GM21367 (cell line): ENCODE data around the gene JAKMIP3.
"Not testable (repeated sequence)": the region's sequence is repeated elsewhere in the genome, so short reads cannot be mapped to it uniquely, and the experiment has no call there.

ENCODE experiments used
- ATAC-seq: cut with Tn5 transposase; IDR thresholded peaks from one replicate; pipeline ENCODE4 v1.9.1; 2021; ENCODE audit not compliant: unreplicated experiment

JAKMIP3 gene

DNA sequence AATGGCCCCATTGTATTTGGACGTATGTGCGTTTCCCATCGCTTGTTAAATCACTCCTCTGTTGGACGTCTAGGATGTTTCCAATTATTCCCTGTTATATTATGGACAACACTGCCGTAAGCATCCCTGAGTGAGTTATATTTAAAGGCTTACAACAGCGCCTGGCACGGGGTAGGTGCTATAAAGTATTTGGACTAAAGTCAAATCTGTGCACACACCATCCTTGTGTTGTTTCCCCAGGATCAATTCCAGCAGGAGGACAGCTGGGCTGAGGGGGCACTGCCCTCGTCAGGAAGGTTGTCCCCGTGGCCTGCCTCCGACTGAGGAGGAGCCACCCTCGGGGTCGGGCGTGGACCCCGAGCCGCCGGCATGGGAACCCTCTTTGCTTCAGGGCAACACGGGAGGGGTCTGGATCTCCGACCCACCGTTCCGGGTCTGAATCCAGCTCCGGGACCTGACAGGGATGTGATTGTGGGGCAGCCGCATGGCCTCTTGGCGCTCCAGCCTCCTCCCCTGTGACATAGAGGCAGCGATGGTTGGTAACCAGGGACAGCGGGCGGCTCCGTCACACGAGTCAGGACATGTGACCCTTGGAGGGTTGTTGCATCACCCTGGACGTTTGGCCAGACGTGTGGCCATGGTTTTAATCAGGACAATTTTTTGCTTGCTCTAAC lies 1.5 kb upstream of the JAKMIP3 start:
- ATAC-seq = no peak

DNA sequence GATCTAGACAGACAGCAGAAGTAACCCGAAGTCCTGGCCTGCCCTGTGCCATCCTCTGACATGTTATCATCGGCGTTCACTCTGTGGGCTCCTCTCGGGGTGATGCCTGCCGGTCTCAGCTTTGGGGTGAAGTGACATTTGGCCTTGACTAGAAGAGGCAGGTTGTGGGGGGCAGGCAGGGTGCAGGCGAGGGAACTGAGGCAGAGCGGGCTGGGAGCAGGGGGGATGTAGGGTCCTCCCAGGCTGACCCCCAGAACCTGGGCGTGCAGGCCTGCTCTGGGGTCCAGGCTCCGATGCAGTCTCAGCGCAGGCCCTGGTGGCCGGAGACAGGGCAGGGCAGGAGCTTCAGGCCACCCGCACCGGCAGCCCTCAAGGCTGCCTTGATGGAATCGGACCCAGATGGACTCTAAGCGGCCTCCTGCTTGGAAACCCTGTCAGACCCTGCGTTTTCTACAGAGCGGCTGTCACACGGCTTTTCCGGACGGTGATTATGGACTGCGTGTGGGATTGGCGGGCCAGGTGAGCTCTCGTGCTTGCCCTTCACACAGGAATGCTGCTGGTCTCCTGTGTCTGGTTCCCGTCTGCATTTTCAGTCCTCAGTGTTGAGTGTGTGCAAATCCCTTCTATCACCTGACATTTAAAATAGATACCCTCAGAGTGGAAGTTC lies 842 bp upstream of the JAKMIP3 start:
- no peak for ATAC-seq

DNA sequence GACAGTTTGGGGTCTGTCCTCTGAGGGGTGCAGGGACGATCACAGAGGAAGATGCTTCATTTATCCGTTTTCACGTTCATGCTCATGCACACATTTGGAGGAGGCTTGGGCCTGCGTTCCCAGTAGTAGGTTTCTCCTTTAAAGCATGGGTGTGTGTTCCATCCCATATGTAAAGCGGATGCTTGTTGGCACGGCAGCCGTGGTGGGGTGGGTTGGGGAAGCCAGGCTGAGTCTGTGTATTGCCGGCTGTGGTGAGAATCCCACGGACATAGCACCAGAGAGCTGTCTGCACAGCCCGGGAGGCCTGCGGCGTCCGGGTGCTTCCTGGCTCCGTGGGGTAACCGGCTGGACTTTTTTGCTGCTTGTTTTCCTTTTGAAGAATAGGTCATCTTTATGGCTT lies 440 bp downstream of the JAKMIP3 start:
- ATAC-seq = no peak

DNA sequence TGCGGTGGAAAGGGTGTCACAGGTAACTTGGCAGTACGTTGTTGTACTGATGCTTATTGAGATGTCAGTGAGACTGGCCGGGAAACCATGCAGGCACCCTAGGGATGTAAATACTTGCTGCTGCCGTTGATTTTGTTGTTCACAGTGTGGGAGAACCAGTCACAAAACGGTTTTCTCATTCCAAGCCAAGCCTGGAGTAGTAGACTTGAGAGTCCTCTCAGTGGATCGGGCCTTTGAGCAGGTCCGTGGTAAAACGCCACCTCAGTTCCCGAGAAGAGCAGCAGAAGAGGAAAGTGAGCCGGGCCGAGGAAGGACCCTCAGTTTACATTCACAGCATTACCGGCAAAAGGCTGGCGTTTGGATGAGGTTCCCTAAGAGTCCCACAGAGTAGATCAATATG lies 1.1 kb downstream of the JAKMIP3 start:
- no peak for ATAC-seq

GRCh38 chr10:132068431-132069121 lies 2.8 kb downstream of the JAKMIP3 start:
- no peak for ATAC-seq

DNA sequence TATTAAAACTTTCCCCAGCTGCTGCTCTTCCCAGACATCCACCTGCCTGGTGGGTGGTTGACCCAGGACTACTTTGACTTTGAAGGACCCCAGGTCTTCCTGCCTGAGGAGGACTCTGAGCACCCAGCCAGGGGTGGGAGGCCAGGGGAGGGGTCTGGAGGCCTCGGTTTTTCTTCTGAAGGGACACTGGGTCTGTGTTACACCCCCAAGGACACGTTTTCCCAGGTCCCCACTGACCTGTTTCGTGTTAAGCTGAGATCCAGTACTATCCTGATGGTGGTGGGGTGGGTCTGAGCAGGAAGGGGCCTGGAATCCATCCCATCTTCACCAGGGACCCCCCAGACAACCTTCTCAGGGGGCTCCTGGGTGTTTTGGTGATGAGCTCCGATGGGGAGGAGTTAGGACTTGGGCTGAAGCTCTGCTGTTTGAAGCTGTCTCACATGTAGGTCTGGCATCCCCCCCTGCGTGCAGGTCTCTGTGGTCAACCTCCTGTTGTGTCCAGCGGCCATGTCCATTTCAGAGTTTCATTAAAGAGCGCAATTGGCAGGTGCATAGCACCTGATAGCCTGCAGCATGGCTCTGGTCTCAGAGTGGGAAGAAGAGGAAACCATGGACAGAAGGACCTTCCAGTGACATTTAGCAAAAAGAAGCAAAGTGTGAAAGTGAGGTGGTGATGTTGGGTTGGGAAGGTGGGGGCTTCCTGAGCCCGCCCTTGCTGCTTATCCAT lies 3.5 kb downstream of the JAKMIP3 start:
- no peak for ATAC-seq

GRCh38 chr10:132069849-132070182 lies 4.1 kb downstream of the JAKMIP3 start:
- ATAC-seq = no peak

GRCh38 chr10:132070724-132071123 lies 5.0 kb downstream of the JAKMIP3 start:
- no peak for ATAC-seq

- no peak for ATAC-seq
Measured at GRCh38 chr10:132071667-132072066, 5.9 kb downstream of the JAKMIP3 start.

- no peak for ATAC-seq
Measured at GRCh38 chr10:132075909-132076577, 10.3 kb downstream of the JAKMIP3 start.

DNA sequence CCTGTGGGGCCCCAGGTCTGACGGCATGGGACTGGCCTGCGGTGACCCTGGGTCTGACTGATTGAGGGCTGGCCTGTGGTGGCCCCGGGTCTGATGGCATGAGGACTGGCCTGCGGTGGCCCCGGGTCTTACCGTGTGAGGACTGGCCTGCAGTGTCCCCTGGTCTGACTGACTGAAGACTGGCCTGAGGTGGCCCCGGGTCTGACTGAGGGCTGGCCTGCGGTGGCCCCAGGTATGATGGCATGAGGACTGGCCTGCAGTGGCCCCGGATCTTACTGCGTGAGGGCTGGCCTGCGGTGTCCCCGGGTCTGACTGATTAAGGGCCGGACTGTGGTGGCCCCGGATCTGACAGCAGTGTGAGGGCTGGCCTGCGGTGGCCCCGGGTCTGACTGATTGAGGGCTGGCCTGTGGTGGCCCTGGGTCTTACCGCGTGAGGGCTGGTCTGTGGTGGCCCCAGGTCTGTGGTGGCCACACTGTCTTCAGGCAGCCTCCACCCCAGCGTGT lies 10.9 kb downstream of the JAKMIP3 start:
- no peak for ATAC-seq

- no peak for ATAC-seq
Measured at GRCh38 chr10:132077091-132077490, 11.3 kb downstream of the JAKMIP3 start.

DNA sequence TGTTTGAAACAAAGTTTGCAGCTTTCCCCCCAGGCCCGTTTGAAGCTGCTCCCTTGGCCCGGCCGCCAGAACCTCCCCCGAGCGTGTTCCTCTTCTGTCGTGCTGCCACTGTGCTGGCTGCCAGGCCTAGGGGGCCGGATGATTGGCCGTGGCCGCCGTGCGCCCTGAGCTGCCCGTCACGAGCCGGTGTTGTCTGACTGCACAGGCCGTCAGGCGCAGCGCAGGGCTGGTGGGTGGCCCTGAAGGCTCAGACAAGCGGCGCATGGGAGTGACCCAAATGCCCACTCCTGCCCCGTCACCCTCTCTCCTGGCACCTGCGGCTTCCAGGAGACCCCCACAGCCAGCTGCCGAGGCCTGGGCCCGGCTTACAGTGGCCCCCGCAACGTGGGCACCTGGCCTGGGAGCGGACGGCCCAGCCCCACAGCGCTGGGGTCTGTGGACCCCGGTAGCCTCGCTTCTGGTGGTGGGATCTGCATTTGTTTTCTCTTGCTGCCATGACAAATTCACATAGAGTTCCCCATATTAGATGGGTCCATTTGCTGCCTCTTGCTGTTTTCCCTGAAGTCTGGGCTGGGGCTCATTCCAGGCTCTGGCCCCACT lies 13.1 kb downstream of the JAKMIP3 start:
- no peak for ATAC-seq

GRCh38 chr10:132084384-132084783 lies 18.6 kb downstream of the JAKMIP3 start:
- not testable (repeated sequence) for ATAC-seq

- not testable (repeated sequence) for ATAC-seq
Measured at GRCh38 chr10:132093236-132093635, 27.5 kb downstream of the JAKMIP3 start.

- no peak for ATAC-seq
Measured at GRCh38 chr10:132094581-132095234, 29.0 kb downstream of the JAKMIP3 start.

- no peak for ATAC-seq
Measured at GRCh38 chr10:132095403-132096113, 29.8 kb downstream of the JAKMIP3 start.

GRCh38 chr10:132096223-132096622 lies 30.5 kb downstream of the JAKMIP3 start:
- no peak for ATAC-seq

DNA sequence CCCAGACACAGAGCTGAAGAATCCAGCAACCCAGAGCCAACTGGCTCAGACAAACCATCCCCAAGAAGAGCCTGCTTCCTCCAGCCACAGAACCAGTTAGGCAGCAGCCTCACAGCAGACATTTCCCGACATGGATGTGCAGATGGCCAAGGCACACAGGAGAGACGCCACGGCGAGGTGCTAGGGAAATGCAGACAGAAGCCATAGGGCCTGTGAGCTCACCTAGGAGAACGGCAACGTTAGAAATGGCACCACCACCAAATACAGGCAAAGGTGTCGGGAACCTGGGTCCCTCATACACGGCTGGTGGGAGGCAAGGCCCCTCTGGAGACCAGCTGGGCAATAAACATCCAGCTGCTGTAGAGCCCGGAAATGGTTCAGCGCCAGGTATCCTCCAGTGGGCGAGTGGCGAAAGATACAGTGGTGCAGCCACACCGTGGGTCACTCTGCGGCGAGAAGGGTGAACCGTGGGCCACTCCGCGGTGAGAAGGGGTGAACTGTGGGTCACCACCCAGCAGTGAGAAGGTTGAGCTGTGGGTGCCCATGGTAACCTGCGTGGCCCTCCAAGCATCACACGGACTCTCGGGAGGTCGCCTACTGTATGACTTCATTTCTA lies 31.2 kb downstream of the JAKMIP3 start:
- no peak for ATAC-seq
